Endometrium (tissue), 2 donors: ENCODE results near the gene UNC13D.
"Not testable (repeated sequence)": the region's sequence is repeated elsewhere in the genome, so short reads cannot be mapped to it uniquely, and the experiment has no call there.

ENCODE experiments used
- FAIRE-seq: peaks from 2 replicates; lab custom pipeline; 2012; peaks lifted over from hg19 to GRCh38; lab: Jason Lieb, UNC
- donor health status: control.
- donor health status: control.

UNC13D gene

DNA sequence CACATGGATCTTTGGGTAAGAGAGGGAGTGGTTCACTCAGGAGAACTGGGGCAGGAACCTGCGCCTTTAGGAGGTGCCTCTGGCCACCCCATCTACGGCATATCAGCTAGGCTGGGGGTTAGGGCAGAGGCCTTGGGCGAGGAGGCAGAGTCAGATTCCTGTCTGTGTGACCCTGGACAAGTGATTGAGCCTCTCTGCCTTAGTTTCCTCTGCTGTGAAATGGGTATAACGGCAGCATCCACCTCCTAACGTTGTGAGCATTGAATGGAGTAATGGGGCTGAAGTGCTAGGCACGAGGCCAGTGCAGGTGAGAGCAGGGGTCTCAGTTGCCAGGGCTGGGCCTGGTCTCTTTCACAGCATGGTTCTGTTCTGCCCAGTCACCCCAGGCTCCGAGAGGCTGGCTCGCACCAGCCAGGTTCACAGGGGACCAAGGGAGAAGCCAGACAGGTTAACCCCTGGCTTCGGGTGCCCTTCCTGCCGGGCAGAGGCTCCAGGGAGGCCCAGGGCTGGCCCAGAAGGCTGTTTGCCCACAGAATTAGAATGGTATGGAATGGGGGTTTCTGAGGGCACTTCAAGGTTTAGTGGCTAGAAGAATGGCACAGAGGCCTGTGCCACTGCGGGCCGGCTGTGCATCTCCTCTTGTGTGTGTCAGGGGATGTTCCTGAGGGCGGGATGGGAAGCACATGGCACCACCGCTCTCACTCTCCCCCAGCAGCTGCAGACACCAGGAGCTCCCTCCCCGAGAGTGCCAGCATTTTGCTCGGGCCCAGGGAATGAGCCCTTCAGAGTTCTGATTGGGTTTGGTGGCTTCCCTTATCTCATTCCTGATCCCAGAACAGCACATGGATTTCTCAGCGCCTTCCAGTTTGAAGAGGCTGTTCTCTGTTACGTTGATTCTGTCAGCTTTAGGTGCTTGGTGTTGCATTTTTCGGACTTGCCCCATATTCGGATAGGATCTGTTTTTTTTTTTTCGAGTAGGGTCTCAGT is 23.8 kb downstream of the UNC13D start:
- no peak for FAIRE-seq

- FAIRE-seq, result no peak
Measured at GRCh38 chr17:75819678-75820077, 24.5 kb downstream of the UNC13D start.

DNA sequence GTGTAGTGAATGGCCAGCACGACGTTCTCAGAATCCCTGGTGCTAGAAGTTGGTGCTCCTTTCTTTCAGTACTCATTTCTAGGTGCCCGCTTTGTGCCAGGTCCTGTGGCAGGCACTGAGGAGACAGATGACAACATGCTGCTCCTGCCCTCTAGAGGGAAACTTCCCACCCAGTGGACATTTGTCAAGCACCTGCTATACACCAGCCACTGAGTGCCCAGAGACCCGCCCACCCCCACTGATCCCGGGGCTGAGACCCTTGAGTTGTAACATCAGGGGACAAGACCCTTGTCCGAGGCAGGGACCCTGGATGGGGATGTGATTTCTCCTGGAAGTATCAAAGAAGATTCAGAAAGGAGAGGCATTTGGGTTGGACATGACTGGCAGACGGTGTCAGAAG is 25.1 kb downstream of the UNC13D start:
- no peak for FAIRE-seq

- FAIRE-seq, result no peak
Measured at GRCh38 chr17:75818326-75818885, 25.8 kb downstream of the UNC13D start.

DNA sequence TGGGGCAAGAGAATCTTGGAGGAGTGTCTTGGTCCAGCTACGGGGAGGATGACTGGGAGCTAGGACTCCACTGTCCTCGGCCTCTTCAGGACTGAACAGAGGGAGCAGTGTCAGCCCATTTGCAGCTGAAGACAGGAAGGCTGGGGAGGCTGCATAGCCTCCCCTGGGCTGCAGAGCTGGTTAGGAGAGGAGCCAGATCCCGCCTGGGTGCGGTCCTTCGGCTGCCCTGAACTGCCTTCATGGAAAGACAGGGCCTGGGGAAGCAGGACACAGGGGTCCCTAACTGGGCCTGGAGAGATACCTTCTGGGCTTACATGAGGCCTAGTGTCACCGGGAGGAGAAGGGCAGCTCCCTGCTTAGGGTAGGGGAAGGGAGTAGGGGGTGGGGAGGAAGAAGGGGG is 26.6 kb downstream of the UNC13D start:
- no peak for FAIRE-seq

DNA sequence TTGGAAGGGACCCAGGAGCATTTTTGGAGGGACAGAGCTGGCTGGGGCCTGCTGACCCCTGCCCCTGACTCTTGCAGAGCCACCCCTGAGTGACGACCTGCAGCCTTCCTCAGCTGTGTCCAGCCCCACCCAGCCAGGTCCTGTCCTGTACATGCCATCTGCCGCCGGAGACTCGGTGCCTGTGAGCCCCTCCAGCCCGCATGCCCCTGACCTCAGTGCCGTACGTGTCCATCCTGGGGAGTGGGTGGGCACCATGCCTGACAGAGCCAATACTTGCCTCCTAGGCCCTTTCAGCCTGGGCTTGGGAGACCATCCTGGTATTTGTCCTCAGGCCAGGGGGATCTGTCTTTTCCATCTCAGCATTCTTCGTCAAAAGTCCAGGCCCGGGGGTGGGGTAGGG is 27.5 kb downstream of the UNC13D start:
- FAIRE-seq, result no peak

GRCh38 chr17:75815399-75815798 is 28.8 kb downstream of the UNC13D start:
- no peak for FAIRE-seq

DNA sequence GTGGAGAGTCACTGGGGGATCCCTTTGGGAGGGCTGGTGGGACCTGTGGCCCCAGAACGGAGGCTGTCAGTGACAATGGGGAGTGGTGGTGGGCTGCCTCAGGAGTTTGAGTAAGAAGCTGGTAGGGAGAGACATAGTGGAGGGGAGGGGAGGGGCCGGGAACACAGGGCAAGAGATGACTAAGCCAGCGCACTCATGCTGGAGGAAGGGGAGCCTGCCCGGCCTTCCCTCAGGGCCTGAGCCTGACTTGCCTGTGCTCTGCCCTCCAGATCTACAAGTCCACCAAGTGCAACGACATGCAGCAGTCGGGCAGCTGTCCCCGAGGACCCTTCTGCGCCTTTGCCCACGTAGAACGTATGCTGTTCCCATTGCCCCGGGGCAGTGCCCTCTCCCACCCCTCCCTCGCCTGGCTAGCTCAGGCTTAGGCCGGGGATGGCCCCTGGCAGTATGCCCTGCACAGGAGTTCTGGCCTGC is 29.3 kb downstream of the UNC13D start:
- FAIRE-seq, result no peak

GRCh38 chr17:75814021-75814395 is 30.2 kb downstream of the UNC13D start:
- FAIRE-seq, result no peak

- FAIRE-seq, result no peak
Measured at GRCh38 chr17:75813081-75814020, 30.9 kb downstream of the UNC13D start.

GRCh38 chr17:75812096-75813013 is 31.8 kb downstream of the UNC13D start:
- no peak for FAIRE-seq

- no peak for FAIRE-seq
Measured at GRCh38 chr17:75811174-75811573, 33.0 kb downstream of the UNC13D start.

GRCh38 chr17:75810756-75811155 is 33.4 kb downstream of the UNC13D start:
- FAIRE-seq, result not testable (repeated sequence)

GRCh38 chr17:75810216-75810615 is 34.0 kb downstream of the UNC13D start:
- no peak for FAIRE-seq

GRCh38 chr17:75809631-75810111 is 34.5 kb downstream of the UNC13D start:
- FAIRE-seq, result no peak

DNA sequence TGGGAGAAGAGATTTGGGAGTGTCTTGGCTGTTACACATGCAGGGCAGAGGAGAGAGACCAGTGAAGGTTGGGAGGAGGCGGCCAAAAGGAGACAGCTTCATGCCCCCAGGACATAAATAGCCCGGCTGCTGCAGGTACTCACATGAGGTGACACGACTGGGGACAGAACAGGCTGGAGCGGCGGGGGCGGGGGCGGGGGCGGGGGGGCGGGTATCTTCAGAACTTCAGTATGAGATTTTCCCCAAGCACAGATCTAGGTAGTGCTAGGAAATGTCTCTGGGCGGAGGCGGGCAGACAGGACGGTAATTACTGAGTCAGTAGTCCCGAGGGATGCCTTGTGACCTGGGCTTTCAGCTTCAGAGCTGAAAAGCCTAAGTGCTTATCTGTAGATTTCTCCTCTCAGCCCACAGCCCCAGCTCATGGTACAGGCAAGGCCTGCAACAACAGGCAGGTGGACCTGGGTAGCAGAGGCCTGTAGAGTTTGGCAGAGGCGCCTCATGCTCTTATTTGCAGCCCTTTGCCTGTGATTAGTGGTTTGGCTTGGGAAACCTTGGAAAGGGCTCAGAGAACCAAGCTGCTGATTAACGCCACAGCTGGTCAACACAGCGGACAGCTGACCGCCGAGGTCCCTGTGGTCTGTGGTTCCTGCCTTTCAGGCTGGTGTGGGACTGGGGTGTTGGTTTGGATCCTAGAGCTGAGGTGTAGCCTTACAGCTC is 35.1 kb downstream of the UNC13D start:
- FAIRE-seq, result no peak

DNA sequence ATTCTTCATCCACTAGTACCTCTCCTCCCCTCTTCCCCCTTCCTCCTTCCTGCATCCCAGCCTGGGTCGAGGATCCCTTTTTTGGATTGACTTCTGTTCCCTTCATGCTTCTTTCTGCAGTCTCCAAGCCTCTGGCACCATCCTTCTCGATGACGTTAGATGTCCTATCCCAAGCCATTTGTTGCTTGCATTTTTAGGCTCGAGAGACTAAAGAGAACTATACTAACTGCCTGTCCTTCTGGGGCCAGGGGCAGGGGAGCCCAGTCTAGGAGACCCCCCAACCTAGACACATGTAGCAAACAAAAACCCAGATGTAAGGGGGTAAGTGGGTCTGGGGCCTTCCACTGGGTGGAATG is 35.7 kb downstream of the UNC13D start:
- no peak for FAIRE-seq

- FAIRE-seq, result no peak
Measured at GRCh38 chr17:75807861-75808260, 36.3 kb downstream of the UNC13D start.

DNA sequence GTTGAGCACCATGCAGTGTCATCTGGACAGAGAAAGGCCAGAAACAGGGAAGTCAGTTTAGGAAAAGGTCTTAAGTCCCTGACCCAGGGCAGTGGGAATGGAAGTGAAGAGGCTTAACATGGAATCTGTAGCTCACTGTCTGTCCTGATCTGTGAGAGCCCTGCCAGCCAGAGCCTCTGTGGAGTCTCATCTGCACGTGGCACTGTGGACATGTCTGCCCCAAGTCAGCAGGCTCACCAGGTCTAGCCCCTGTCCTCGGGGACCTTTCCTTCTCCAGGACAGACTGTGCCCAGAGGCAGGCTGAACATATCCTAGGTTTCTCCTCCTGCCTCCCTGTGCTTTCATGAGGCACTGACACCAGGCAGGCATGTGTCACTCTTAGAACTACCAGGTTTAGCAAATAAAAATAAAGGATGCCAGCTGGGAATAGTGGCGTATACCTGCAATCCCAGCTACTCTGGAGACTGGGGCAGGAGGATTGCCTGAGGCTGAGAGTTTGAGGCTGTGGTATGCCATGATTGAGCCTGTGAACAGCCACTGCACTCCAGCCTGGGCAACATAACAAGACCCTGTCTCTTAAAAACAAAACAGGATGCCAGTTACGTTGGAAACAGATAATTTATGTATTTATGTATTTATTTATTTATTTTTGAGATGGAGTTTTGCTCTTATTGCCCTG is 37.2 kb downstream of the UNC13D start:
- FAIRE-seq, result no peak

DNA sequence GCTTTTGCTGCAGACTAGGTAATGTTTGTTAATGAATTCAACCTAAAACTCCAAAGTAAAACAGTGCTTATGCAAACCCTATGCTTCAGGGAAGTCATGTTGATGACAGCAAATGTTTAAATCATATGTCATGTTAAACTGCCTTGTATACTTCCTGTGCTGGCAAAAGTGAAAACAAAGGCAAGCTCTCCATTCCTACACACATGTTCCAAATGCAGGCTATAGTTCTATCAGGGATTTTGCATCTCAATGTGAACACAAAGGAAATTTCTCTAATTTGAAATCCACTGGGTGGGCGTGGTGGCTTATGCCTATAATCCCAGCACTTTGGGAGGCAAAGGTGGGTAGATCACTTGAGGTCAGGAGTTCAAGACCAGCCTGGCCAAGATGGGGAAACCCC is 40.3 kb downstream of the UNC13D start:
- FAIRE-seq, result no peak
